Measurements from ENCODE around the gene MYH9. TPM values are rescaled to one million over a fixed set of nuclear protein-coding genes. Genes with fewer than 3 reads are reported as not detected.

Gene MYH9
- total and polyA plus RNA-seq, 11 donors: 109 to 482 (median 238) TPM

GRCh38 chr22:36330655-36331305, 57.0 kb downstream of the MYH9 start:
- ATAC-seq: peak in 3 of 4 donors; percentile 30 to 42 (median 34)
- intact Hi-C loops (cut with DNase I): loop anchor here in 8 of 10 donors (2.0 to 5.0 kb wide), 3 partner anchors 37 to 57 kb away; partner anchors contain the start of gene MYH9 (in 4 of the 8)
- peak overlapping the region; percentile 89 to 100 (median 94) for H3K27ac ChIP-seq
- peaks cover 71 to 100% (median 100%) of the 10 kb centered on the region in 12 donors for H3K4me1 ChIP-seq
- WGBS, 4 donors: 26 to 44% (median 33%) methylated on average over 19 to 20 of the region's 20 CpGs
- DNase-seq: peak in 4 of 5 donors; percentile 78 to 89 (median 82)
- peak overlapping the region in 5 of 12 donors; percentile 1 to 44 (median 5) for H3K4me3 ChIP-seq
- TF ChIP-seq, protein P1, sequence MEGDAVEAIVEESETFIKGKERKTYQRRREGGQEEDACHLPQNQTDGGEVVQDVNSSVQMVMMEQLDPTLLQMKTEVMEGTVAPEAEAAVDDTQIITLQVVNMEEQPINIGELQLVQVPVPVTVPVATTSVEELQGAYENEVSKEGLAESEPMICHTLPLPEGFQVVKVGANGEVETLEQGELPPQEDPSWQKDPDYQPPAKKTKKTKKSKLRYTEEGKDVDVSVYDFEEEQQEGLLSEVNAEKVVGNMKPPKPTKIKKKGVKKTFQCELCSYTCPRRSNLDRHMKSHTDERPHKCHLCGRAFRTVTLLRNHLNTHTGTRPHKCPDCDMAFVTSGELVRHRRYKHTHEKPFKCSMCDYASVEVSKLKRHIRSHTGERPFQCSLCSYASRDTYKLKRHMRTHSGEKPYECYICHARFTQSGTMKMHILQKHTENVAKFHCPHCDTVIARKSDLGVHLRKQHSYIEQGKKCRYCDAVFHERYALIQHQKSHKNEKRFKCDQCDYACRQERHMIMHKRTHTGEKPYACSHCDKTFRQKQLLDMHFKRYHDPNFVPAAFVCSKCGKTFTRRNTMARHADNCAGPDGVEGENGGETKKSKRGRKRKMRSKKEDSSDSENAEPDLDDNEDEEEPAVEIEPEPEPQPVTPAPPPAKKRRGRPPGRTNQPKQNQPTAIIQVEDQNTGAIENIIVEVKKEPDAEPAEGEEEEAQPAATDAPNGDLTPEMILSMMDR (IDR thresholded peaks at IDR 0.05): no peak
- no peak for TF ChIP-seq POLR2A (IDR thresholded peaks at IDR 0.05)
- H3K9me3 ChIP-seq: no peaks in the 10 kb centered on the region
- H3K27me3 ChIP-seq: no peaks in the 10 kb centered on the region
- H3K36me3 ChIP-seq: peaks cover 0 to 76% (median 47%) of the 10 kb centered on the region in 9 donors

GRCh38 chr22:36330127-36330526, 57.6 kb downstream of the MYH9 start:
- H3K36me3 ChIP-seq: peaks cover 0 to 76% (median 47%) of the 10 kb centered on the region in 9 donors
- H3K4me1 ChIP-seq: peaks cover 71 to 100% (median 100%) of the 10 kb centered on the region in 12 donors
- ATAC-seq (no peak), DNase-seq (no peak)
- WGBS, 4 donors: 56 to 65% (median 62%) methylated on average over 9 of the region's 9 CpGs
- intact Hi-C loops (cut with DNase I): loop anchor here in 8 of 10 donors (2.0 to 5.0 kb wide), 3 partner anchors 37 to 57 kb away; partner anchors contain the start of gene MYH9 (in 4 of the 8)
- H3K27ac ChIP-seq: peak overlapping the region; percentile 89 to 100 (median 94)
- H3K4me3 ChIP-seq: peak overlapping the region in 5 of 12 donors; percentile 1 to 44 (median 23)
- H3K27me3 ChIP-seq: no peaks in the 10 kb centered on the region
- TF ChIP-seq POLR2A (IDR thresholded peaks at IDR 0.05): no peak
- TF ChIP-seq, protein P1 (IDR thresholded peaks at IDR 0.05): no peak
- H3K9me3 ChIP-seq: no peaks in the 10 kb centered on the region

- intact Hi-C loops (cut with DNase I): loop anchor here in 9 of 10 donors (2.0 to 5.0 kb wide), 8 partner anchors 38 to 138 kb away; partner anchors contain the start of gene MYH9 (in 7 of the 9)
- 15 to 25% (median 20%) methylated on average over 20 to 24 of the region's 24 CpGs for WGBS, 4 donors
- peaks cover 0 to 76% (median 40%) of the 10 kb centered on the region in 9 donors for H3K36me3 ChIP-seq
These were observed 58.3 kb downstream of the MYH9 start for GRCh38 chr22:36329254-36330078.

More at GRCh38 chr22:36329254-36330078, 58.3 kb downstream of the MYH9 start:
- Histone ChIP-seq H3K9me3 (no peaks in the 10 kb centered on the region), H3K27ac (peak overlapping the region; percentile 89 to 100 (median 94)), H3K27me3 (no peaks in the 10 kb centered on the region), H3K4me3 (peak overlapping the region in 5 of 12 donors; percentile 1 to 27 (median 10)), H3K4me1 (peaks cover 68 to 100% (median 100%) of the 10 kb centered on the region in 12 donors)
- DNase-seq (peak in 3 of 5 donors; percentile 67 to 78 (median 70)), ATAC-seq (peak; percentile 0 to 18 (median 6))
- TF ChIP-seq, protein P1 (IDR thresholded peaks at IDR 0.05): no peak
- TF ChIP-seq POLR2A (IDR thresholded peaks at IDR 0.05): peak in 1 of 2 donors; percentile 28

Data from heart left ventricle (tissue), 16 donors.